Smooth muscle cell of the brain vasculature (primary cell): ENCODE measurements around the gene TCAF1.
"Not testable (repeated sequence)": the region's sequence is repeated elsewhere in the genome, so short reads cannot be mapped to it uniquely, and the experiment has no call there.

Experiments
- DNase-seq: peaks from one replicate; pipeline ENCODE4 v3.0.0-alpha.2; 2012; ENCODE audit warnings: low read depth, low spot score

The TCAF1 gene

GRCh38 chr7:143902332-143902899, 440 bp upstream of the TCAF1 start:
- no peak for DNase-seq

- DNase-seq, result no peak
Measured at GRCh38 chr7:143901332-143901667, 676 bp downstream of the TCAF1 start.

- no peak for DNase-seq
Measured at GRCh38 chr7:143900230-143900766, 1.7 kb downstream of the TCAF1 start.

GRCh38 chr7:143898810-143899209, 3.2 kb downstream of the TCAF1 start:
- no peak for DNase-seq

DNA sequence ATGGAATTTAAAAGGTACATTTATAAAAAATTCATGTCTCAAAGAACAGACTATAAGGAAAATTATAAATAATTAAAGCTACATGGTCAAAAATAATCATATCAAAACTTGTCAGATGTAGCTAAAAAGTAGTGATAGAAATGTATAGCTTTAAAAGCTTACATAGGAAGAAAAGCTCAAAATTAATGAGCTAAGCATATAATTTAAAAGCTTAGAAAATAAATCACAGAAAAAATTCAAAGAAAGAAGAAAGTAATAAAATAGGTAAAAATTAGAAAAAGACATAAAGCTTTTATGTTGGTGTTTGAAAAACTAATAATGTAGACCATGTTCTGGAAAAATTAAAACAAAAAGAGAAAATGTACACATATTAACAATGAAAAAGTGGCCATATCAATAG, 5.3 kb downstream of the TCAF1 start:
- DNase-seq, result no peak

DNA sequence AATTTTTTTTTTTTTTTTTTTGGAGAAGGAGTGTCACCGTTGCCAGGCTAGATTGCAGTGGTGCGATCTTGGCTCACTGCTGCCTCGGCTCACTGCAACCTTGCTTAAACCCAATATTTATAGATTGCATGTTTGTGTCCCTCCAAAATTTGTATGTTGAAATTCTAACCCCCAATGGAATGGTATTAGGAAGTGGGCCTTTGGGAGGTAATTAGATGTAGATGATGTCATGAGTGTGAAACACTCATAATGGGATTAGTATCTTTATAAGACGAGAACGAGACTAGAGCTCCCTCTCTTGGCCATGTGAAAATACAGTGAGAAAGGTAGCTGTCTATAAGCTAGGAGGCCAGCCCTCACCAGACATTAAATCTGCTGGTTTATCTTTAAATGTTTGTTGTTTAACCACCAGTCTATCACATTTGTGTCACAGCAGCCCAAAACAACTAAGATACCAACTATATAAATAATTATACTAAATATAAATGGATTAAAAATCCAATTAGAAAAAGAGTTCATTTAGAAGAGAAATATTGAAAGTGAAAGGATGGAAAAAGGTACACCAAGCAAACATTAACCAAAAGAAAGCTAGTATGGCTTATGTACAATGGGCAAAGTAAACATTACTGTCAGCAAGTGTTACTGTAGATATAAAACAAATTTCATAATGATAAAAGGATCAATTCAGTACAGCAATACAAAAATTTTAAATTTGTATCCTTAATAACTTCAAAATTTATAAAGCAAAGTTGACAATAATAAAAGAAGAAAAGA, 9.3 kb downstream of the TCAF1 start:
- no peak for DNase-seq

GRCh38 chr7:143891457-143891856, 10.5 kb downstream of the TCAF1 start:
- DNase-seq, result no peak

- no peak for DNase-seq
Measured at GRCh38 chr7:143890558-143890957, 11.4 kb downstream of the TCAF1 start.

GRCh38 chr7:143889068-143889467, 12.9 kb downstream of the TCAF1 start:
- DNase-seq, result no peak

DNA sequence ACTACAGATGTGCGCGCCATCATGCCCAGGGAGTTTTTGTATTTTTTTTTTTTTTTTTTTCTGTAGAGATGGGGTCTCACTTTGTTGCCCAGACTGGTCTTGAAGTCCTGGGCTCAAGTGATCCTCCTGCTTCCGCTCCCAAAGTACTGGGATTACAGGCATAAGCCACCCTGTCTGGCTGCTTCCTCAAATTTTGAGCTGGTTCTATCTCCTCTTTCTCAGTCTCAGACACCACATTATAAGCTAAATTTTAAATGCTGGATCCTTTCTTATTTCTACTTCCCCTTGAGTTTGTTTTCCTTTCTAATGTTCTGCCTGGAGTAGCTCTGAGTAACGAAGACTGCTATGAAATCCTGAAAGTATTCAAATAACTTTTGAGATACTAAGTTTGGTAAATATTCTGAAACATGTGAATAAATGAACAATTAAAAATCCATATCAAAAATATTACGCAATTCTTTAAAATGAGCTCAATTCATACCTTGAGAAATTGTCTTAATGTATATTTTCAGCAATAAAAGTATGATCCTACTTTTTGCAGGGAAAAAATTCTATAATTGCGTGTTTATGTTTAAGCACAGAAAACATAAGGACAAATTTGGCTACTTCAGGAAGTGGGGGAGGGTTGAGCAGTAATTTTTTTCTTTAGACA, 15.0 kb downstream of the TCAF1 start:
- no peak for DNase-seq

DNA sequence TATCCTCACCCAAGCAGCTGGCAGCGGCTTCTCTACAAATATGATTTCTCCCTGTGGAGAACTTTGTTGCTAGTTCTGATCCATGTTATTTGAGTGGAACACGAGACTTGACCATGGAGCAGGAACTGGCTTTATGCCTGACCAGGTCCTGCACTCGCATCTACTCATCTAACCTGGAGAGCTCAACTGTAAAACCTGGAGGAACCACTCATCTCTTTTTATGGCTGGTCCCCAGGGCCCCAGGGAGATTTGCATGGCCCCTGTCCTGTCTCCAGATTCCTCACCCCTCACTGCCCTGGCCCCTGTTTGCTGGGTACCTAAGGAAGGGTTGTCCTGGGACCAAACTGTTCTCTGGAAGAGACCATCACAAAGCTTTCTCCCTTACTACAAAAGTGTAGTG, 16.0 kb downstream of the TCAF1 start:
- DNase-seq, result no peak

DNA sequence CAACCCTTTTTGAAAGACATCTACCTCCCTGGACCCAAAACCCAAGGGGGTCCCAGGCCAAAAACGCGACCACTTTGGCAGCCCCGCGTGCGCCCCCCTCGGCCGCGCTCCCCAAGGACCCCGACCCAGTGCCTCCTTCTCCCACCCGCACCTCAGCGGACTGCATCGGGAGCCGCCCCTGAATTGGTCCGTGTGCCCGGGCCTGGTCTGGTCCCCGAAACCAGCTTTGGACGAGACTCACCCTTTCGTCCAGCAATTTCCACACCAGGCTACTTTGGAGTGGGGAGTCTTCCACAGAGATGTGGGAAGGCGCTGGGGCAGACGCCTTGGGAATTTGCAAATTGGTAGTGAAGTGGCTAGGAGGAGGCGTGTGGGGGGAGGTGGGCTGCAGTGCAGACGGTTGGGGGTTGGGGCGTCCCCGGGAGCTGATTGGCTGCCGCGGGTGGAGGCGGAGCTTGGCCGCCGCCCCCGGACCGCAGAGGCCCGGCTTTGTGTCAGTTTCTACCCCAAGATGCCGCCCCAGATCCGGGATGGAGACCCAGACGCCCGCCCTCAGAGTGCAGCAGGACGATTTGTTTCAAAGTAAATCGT, 16.9 kb downstream of the TCAF1 start:
- DNase-seq, result peak; percentile 49

DNA sequence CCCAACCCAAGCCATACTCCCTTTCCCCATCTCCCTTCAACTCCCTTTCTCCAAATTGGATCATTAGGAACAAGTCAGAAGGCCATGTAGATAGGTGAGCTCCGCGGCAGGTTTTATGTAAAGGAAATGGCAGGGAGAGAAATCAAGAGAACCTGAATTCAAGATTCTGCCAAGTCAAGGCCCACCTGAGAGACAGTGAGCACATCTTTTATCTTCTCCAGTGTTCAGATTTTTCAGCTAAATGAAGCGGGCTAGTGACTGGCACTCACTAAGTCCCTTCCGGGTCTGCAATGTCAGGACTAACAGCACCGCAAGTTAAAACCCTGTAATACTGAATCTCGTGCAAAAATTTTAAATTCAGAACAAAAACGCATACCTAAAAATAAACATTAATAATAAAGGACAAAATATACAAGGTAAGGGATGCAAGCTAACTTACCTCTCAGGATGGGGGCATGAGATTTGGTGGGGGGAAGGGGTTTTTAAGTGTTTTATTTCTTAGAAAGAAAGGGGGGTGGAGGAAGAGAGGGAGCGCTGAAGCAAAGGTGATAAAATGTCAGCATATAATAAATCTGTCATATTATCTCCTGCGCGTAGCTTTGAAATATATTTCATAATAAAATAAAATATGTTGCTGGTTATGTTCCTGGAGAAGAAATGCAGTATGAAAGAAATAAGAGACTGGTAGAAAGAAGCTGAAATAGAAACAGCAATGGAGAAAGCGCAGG, 17.6 kb downstream of the TCAF1 start:
- DNase-seq, result no peak

DNA sequence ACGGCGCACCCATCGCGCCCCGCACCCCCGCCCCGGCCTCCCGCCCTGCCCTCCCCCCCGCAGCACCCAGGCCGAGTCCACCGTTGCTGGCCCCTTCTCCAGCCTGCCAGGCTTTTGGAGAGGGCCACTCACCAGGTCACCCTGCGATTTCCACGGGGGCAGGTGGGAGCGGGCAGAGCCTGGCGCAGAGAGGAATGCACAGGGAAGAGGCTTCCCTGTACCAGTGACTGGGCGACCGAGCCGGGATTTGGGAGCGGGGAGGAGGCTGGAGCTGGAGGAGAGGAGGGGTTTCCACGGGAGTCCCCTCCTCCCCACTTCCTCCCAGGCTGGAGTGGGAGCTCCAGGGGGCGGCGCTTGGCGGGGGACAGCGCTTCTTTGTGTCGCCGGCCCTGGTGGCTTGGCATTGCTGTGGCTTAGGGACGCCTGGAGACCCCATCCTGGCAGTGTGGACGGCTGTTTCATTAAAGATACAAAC, 19.3 kb downstream of the TCAF1 start:
- no peak for DNase-seq

DNA sequence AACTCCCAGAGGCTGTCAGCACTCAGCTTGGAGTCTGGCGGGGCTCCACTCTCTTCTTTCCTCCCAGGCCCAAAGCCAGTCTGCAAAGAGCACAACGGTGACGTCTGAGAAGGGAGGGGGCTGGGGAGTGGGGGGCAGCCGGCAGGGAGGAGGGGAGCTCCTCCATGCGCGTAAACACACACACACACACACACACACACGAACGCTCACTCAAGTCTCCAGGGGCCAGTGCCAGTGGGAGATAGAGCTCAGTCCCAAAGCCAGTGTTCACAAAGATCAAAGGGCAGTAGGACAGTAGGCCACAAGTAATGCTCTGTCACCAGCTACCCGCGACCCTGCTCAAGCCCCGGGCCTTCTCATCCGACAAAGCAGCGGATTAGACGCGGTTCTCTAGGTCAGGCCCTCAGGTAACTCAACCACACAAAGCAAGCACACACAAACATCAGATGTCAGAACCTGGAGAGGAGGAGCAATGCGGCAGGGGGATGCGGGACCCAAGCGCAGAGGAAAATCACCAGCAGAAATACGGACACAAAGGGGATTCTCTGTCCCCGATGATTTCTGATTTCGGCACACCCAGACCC, 19.9 kb downstream of the TCAF1 start:
- DNase-seq, result peak; percentile 35

DNA sequence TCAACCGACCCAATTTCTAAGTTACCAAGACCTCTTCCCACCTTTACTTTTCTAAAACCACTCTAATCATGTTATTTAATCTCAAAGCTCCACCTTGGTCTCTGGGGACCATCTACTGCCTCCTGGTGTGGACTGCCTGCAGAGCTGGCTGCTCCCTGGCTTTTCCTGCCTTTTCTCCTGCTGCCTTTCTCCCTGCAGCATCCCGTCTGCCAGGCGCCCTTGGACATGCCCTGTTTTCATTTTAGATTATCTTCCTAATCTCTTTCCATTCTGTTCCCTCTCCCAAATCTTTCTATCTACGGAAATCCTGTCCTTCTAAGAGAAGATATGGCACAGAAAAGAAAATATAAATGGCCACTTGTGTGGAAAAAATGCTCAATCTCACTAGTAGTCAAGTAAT, 23.1 kb downstream of the TCAF1 start:
- DNase-seq, result no peak

DNA sequence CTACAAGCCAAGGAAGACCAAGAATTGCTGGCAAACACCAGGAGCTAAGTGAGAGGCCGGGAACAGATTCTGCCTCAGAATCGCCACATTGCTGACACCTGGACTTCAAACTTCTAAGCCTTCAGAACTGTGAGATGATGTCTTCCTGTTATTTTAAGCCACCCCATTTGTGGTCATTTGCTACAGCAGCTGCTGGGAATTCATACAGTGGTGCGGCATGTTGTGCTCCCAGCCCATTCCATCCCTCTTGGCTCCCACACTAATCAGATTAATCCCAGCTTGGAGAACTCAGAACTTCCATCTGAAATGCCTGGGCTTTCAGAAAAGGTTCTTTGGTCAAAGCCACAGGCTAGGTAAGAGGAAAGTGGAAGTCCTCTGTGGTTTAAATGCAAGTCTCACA, 24.9 kb downstream of the TCAF1 start:
- no peak for DNase-seq

DNA sequence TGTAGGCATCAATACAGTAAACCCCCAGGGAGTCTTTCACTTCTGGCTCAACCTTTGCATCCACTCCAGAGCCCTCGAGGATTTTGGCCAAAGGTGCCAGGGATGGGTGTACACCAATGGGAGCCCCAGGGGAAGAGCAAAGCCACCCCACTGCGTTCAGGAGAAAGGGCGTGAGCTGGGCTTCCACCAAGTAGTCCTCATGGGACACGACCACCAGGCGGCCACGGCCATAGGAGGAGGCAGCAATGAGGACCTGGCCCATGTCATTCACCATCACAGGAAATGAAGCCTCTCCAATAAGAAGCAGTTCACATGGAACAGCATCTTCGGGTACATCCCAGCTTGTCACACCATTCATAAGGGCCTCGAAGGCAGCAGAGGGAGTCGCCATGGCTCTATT, 25.8 kb downstream of the TCAF1 start:
- no peak for DNase-seq

DNA sequence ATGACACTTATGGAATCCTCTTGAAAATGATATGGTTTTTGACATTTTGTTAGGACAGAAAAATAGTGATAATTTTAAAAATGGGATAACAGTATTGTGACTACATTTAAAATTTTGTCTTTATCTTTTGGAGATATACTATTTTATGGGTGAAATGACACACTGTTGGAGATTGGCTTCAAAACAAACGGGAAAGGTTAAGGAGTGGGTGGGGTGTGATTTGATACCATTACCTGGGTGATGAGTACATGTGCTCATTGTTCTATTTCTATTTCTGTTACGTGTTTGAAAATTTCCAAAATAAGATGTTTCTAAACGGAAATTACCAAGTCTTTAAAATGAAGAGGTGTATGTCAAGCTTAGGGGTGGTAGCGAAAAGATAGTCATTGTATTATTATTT, 28.7 kb downstream of the TCAF1 start:
- not testable (repeated sequence) for DNase-seq

DNA sequence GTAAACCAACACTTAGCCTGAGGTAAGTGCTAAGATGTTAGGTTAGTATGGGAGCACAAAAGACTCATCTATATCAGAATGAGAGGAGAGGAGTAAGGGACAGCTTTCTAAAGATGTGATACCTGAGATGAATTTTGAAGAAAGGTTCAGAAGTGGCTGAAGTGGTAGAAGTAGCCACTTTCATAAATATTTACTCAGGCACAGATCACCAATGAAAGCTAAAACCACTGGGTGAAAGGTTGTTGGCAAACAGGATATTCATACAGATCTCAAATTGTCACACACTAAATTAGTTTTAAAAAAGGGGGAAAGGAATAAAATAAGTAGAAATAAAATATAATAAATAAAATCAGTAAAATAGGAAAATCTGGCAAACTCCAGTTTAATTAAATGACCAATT, 30.4 kb downstream of the TCAF1 start:
- not testable (repeated sequence) for DNase-seq

GRCh38 chr7:143857994-143858393, 44.0 kb downstream of the TCAF1 start:
- not testable (repeated sequence) for DNase-seq
